ENCODE results near the gene STT3A.
"Not testable (repeated sequence)": the region's sequence is repeated elsewhere in the genome, so short reads cannot be mapped to it uniquely, and the experiment has no call there.

STT3A gene

DNA sequence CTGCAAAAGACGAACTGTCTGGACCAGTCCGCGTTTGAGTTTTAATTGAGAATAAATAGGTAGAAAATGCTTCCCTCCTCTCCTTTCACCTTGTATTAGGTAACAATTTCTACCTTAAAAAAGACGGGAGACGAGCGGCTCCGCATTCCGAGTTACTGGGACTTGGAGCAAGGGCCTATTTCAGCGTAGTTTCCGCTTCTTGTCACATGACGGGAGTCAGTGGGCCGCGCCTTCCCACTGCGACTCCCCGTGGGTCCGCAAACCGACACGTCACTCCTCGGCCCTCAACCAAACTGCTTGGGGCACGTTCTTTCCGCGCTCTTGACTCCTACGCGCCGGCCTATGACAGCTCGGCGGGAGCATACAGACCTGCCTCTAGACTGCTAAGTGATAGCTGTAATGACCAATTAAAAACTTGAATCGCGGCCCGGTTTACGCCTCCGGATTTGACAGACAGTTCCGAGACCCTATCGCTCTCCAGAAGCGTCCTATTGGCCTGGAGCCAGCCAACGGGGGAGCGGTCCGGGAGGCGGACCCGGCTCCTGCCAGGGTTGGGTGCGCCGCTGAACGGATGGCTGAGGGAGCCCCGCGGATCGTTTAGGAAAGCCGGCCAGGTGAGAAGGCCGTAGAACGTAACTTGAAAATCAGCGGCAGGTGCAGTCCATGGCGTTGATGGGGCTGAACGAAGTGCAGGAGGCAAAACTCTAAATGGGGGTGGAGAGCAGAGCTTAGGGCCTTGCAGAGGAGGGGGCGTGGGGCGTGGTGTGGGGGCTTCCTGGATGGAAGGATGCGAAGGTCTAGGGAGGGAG is at the start of gene STT3A:
TSS of gene STT3A (plus strand) at position 548 of the 809 bp plus-strand sequence. CDS start 3,064 bp downstream, outside the sequence.
- peak; percentile 93 to 100 (median 100) for DNase-seq

DNA sequence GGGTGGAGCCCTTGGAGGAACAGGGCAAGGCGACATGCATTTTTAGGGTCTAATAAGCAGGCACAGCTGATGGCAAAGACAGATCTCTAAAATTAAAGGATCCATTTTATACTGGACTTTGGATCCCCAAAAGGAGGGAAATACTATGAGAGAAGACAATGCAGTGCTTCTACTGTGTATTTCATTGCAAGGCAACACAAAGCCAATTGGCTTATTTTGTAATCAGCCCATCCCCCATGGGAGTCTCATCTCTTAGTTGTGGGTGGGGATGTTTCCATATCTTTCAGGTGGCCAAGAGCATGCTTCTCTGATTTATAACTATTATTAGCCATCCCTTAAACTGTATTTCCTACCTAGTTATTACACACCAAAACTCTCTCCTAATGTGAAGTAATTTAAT is 41.9 kb upstream of the STT3A start:
- no peak for DNase-seq

DNA sequence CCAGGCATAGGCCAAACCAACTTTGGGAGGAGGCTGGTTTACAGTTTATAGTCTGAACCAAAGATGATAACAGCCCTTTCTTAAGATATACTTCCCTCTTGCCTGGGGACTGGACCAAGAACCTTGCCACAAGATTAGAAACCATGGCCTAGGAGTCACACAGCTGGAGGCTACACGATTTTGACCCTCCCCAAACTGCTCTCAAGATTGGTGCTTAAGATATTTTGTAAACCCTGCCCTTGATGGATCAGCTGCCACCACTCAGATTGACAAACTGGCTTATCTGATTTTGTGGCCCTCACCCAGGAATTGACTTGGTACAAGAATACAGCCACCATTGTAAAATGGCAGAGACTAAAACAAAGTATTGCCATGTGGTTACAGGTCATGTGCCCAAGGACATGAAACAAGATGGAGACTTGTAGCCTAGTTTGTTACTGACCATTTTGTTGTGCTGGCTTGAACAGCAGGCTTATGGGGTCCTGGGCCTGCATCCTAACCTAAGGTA is 40.8 kb upstream of the STT3A start:
- no peak for DNase-seq

DNA sequence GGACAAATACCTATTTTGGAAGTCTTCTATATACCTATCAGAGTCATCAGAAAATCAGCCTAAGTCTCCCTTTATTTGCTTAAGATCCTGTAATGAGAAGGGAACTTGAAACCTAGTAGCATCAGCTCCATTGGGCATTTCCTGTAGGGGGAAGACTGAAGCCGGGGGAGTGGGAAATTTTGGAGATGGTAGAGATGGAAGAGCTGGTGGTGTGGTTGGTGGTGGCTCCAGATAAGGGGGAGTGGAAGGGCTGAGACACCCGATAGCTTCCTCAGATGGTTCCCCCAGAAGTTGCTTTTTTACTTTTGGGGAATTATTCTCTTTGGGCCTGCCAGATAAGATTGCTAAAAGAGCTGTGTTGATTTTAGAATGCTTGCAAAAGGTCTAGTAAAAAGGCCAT is 39.7 kb upstream of the STT3A start:
- DNase-seq = no peak

DNA sequence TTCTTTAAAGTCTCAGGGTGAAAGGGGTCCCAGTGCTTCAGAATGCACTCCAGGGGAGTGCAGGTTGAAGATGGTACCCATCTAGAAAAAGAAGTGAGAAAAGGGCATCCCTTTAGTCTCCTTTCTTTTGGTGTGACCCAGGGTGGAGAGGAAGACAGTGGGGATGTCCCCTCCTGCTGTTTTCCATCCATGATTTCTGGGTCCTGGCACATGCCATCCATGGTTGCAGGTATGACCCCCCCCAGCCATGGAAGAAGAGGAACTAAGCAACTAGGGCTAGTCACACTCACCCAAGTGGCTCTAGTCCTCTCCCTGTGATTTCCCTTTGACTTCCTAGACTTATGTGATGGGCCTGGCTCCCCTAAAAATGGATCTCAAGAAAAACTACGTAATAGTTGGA is 39.3 kb upstream of the STT3A start:
- DNase-seq = no peak

DNA sequence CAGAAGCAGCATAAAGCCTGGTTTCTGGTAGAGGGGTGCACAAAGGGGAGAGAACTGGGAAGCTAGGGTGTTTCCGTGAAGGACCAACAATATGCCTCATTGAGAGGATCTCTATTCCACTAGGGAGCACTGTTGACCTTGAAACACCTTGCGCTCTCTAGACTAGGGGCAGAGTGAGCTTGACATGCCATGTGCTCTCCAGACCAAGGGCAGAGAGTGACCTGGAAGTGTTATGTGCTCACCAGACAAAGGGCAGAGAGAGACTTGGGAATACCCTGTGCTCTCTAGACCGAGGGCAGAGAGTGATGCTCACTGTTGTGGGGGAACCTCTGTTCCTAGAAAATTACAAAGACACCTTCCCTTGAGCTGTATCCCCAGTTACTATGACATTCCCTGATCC is 38.6 kb upstream of the STT3A start:
- DNase-seq = no peak

DNA sequence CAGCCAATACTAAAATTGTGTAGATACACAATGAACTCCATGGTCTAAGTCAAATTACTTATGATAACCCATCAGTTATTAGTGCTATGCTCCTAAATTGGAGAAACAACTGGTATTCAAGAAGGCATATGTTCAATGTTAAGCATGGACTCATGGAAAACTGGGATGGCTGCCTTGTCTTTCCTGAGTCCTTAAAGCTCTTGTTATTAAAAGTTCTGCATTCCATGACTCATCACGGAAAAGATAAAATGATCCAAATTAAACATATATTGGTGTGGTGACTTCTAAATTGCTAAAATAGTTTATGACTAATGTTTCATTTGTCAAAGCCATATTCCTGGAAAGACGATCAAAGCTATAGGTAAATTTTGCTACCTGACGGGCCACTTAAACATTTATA is 32.8 kb upstream of the STT3A start:
- no peak for DNase-seq

DNA sequence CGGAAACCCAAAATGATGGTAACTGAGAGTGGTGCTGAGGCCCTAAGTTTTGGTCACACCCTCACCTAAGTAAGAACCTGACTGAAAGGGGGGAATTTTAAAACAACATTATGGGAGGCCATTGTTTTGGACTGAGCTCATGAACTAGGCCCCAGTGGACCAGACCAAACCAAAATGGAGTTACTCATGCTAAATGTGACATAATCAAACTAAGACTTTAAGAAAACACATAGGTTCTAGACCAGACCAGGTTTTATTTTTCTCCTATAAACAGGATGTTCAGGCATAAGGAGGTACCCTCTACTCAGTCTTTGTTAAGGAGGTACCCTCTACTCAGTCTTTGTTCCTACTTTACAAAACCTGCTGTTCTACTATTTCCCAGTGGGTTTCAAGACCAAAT is 30.7 kb upstream of the STT3A start:
- DNase-seq = no peak

DNA sequence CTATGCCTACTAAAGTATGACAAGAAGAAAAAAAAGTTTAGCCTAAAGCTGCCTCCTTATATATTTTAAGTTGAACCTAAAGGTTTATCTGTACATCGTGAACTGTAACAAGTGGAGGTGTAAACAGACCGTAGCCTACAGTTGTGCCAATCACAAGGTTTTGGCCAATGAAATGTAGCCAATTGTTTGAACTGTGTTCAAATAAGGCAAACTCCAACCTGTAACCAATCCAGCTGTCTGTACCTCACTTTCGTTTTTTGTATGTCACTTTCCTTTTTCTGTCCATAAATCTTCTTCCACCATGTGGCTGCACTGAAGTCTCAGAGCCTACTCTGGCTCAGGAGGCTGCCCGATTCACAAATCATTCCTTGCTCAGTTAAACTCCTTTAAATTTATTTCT is 30.2 kb upstream of the STT3A start:
- DNase-seq = no peak

DNA sequence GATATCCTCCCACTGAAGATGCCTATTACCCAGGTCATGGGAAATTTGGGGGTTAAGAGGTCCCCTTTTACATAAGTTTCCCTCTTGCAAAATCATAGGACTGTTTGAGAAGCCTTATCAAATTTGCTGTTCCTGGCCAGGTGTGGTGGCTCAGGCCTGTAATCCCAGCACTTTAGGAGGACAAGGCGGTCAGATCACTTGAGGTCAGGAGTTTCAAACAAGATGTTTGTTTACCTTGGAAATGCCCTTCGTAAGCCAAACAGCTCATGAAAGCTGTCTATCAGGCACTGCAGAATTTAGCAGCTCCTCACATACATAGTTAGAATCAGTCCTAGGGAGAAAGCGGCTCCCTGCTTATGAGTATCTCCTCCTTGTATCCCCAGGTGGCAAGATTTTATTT is 28.3 kb upstream of the STT3A start:
- no peak for DNase-seq

DNA sequence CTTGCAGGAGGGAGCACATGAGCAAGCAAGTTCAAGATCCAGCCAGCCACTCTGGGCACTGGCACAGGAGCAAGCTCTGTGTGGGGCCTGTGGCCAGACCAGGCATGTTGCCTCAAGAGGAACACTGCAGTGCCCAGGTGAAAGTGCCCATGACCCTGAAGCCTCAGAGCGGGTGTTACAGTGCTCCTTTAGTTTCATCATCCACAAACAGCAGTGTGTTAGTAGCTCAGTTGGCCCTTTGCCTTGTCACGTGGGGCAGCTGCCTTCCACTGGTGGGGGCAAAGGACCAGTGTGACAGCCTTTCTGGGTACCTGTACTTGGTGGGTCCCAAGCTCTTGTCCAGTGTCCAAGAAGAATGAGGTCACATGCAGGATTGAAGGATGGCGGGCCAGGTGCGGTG is 26.4 kb upstream of the STT3A start:
- DNase-seq = no peak

DNA sequence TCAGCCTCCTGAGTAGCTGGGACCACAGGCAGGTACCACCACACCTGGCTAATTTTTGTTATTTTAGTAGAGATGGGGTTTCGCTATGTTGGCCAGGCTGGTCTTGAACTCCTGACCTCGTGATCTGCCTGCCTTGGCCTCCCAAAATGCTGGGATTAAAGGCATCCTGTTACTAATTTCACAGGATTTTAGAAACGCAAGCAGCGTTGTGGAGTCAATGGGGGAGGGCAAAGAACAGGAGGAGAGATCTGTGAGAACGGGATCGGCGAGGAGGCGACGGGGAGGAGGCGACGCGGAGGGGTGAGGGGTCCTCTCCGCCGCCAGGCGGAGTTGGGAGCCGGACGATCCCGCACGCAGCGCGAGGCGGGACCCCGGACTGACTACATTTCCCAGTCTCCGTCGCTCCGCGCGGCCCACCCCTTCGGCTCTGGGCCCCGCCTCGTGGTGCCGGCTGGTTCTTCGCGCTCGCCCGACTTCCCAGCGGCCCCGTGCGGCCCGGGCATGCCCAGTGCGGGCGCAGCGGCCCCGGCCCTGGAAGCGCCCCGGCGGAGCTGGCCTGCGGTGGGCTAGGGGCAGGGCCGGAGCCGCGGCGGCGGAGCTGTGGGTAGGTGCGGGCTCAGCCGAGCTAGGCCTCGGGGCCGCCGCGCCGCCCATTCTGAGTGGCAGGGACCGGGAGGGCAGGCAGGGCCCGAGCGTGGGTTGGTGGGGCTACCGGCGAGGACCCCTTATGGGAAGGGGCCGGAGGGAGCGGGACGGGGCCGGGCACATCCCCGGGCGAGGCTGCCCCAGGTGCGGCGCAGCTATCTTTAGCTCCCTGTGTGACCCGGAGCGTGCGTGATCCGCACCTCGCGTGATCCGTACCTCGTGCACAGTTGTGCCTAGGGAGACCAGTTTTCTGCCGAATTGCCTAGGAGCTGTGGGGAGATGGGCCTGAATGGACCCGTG is 23.4 kb upstream of the STT3A start, which contains the start of gene EI24:
TSS of gene EI24 (plus strand) at position 508 of the 945 bp plus-strand sequence. CDS start 3,051 bp downstream, outside the sequence.
- peak; percentile 40 to 94 (median 83) for DNase-seq

DNA sequence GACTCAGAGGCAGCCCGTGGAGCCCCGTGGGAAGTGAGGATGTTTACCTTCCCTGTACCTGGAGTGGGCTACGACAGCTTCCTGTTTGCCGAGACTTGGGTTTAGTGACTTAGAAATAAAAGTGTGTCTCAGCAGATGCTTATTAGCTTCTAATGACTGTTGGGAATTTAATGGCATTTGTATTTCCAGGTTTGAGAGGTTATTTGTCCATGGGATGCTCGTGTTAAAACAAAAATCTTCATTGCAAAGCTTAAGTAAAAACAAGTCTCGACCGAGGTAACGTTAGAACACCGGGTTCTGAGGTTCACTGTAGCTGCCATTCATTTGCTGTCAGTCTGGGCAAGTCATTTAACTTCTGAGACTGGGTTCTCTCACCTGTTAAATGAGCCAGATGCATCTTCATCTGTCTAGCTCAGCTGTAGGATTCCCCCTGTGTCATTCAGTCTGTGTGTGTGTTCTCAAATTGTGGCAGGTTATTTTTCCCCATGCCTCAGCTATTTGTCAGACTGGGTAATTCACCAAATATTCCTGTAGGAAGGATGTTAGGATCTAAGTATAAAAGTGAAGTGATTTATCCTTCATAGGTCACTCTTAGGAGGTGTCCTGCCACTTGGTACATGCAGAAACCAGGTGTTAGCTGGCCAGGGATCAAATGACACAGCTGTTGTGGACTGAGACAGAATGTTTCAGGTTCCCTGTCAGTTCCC is 22.6 kb upstream of the STT3A start:
- DNase-seq = no peak

DNA sequence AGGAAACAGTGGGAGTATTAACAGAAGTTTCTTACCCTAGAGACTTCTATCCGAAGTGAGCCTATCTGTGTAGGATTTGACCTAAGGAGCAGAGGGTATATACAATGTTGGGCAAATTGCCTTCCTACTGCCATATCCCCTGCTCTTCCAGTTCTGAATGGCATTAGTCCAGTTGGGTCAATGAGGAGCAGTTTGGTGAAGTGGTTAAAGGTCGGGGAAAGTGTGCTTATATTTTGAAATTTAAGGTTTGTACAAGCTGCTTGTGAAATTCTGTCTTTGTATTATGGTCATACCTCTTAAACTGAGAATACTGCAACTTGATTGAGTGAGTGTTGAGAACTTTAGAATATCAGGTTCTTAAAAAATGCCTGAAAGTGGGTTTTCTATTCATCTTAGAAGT is 21.7 kb upstream of the STT3A start:
- DNase-seq = no peak

DNA sequence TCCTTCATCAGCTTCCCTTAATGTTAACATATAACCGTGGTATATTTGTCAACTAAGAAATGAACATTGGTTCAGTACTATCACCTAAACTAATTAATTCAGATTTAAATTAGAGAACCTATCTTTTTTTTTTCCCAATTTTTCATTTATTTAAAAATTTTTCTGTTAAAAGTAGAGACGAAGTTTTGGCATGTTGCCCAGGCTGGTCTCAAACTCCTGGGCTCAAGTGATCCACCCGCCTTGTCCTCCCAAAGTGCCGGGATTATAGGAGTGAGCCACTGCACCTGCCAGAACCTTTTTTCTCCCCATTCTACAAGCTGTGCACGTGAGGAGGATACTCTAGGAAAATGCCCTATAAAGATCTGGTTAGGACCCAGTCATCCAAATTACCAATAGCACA is 19.7 kb upstream of the STT3A start:
- no peak for DNase-seq

DNA sequence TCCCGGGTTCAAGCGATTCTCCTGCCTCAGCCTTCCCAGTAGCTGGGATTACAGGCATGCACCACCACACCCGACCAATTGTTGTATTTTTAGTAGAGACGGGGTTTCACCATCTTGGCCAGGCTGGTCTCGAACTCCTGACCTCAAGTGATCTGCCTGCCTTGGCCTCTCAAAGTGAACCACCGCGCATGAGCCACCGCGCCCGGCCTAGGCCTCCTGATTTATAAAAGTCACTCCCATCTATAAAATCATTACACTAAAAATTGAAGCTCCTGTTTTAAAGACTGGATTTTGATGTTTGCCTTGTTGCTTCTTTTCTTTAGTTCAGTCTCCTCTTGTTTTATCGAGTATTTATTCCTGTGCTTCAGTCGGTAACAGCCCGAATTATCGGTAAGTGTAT is 15.5 kb upstream of the STT3A start:
- DNase-seq = not testable (repeated sequence)

DNA sequence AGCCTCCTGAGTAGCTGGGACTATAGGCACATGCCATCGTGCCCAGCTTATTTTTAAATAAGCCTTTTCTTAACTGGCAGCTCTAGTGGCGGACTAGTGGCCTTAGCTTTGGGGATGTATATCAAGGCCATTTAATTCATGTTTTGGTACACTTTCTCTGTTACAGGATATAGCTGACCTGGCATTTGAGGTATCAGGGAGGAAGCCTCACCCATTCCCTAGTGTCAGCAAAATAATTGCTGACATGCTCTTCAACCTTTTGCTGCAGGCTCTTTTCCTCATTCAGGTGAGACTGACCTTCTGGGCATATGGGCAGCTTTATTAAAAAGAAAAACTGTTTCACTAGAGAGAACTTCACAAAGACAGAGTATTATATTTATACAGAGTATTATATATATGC is 13.9 kb upstream of the STT3A start:
- DNase-seq = no peak

DNA sequence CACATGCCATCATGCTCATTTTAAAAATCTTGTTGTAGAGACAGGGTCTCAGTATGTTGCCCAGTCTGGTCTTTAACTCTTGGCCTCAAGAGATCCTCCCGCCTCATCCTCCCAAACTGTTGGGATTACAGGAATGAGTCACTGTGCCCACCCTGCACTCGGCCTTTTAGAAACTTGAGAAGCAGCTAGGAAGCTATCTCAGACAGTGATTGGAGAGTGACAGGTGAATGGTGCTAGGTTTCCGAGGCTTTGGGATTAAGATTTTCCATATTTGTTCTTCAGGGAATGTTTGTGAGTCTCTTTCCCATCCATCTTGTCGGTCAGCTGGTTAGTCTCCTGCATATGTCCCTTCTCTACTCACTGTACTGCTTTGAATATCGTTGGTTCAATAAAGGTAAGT is 12.8 kb upstream of the STT3A start:
- no peak for DNase-seq

DNA sequence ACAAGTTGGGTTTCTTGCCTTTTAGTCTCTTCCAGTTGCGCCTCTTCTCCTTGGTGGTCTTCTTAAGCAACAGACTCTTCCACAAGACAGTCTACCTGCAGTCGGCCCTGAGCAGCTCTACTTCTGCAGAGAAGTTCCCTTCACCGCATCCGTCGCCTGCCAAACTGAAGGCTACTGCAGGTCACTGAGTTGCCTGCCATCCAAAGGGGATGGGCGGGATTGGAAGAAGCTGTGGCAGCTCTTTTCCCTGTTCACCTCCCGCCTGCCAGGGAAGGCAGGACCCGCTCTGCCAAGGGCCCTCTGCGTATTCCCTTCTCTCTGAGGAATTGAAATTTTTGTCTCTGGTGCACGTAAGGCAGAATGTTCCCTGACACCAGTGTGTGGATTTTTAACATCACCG is 9.2 kb upstream of the STT3A start:
- DNase-seq = peak in 25 of 58 donors; percentile 1 to 39 (median 10)

DNA sequence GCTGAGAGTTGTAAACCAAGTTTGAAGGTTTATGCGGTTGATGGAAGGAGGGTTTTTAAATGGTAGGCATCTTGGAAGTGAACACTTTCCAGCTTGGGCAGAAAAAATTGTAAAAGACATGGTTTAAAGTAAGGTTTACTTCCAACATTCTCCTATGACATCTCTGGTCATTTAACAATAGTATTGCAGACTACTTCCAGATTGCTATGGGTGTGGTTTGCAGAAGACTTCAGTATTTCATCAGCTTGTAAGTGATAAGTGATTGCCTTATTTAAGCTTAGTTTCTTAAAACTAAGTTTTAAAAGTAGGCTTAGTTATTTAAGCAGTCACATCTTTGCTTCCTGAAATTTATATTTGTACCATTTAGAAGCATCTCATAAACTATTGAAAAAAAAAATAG is 7.2 kb upstream of the STT3A start:
- DNase-seq = no peak

DNA sequence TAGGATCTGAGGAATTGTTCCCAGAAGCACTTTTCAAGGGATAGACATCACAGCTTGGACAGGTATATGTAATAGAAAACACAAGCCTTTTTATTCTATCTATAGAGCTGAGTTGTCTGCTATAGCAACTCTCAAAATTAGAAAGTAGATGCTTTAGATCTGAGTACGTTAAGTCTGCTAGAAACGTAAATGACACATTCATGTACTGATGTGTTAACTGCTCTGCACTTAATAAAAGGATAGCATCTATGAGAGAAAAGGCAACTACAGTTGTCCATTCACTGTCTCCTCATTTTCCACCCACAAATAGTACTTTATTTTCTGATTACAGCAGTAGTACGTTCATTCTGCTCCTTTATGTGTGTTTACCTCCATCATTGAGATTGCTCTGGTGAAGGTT is 6.0 kb upstream of the STT3A start:
- DNase-seq = no peak

Measured in anterior cingulate cortex (tissue), 58 donors.